ENCODE results near the gene CDH4. TPM values are rescaled to one million over a fixed set of nuclear protein-coding genes. Genes with fewer than 3 reads are reported as not detected.

Gene CDH4
- total RNA-seq, 1 donor from 2014 or later = 1.1 TPM

GRCh38 chr20:61671559-61671958 lies 419.5 kb downstream of the CDH4 start:
- DNase-seq = no peak

GRCh38 chr20:61673152-61673847 lies 421.2 kb downstream of the CDH4 start:
- peak; percentile 80 for DNase-seq

GRCh38 chr20:61674121-61674520 lies 422.1 kb downstream of the CDH4 start:
- no peak for DNase-seq

GRCh38 chr20:61674688-61675087 lies 422.6 kb downstream of the CDH4 start:
- DNase-seq = no peak

GRCh38 chr20:61677928-61678327 lies 425.9 kb downstream of the CDH4 start:
- DNase-seq = no peak

GRCh38 chr20:61678437-61678836 lies 426.4 kb downstream of the CDH4 start:
- no peak for DNase-seq

- DNase-seq = no peak
Observed at GRCh38 chr20:61679473-61679872, 427.4 kb downstream of the CDH4 start.

GRCh38 chr20:61680096-61680495 lies 428.0 kb downstream of the CDH4 start:
- no peak for DNase-seq

- no peak for DNase-seq
Observed at GRCh38 chr20:61682114-61682995, 430.3 kb downstream of the CDH4 start.

- no peak for DNase-seq
Observed at GRCh38 chr20:61682996-61683681, 431.1 kb downstream of the CDH4 start.

- peak; percentile 54 for DNase-seq
Observed at GRCh38 chr20:61683721-61684120, 431.7 kb downstream of the CDH4 start.

GRCh38 chr20:61684136-61684535 lies 432.1 kb downstream of the CDH4 start:
- DNase-seq = no peak

GRCh38 chr20:61684583-61685235 lies 432.6 kb downstream of the CDH4 start:
- no peak for DNase-seq

GRCh38 chr20:61685462-61685861 lies 433.4 kb downstream of the CDH4 start:
- DNase-seq = no peak

GRCh38 chr20:61686051-61686936 lies 434.2 kb downstream of the CDH4 start:
- DNase-seq = peak; percentile 32

- DNase-seq = no peak
Observed at GRCh38 chr20:61688411-61688810, 436.4 kb downstream of the CDH4 start.

- DNase-seq = no peak
Observed at GRCh38 chr20:61690150-61690549, 438.1 kb downstream of the CDH4 start.

GRCh38 chr20:61690993-61691838 lies 439.2 kb downstream of the CDH4 start:
- no peak for DNase-seq

- DNase-seq = no peak
Observed at GRCh38 chr20:61691978-61692377, 439.9 kb downstream of the CDH4 start.

- DNase-seq = no peak
Observed at GRCh38 chr20:61692479-61692878, 440.4 kb downstream of the CDH4 start.
